Activated T-helper 1 cell treated with Interleukin-2 at 50 U/mL for 16 hours (primary cell): ENCODE measurements around the gene EME2.

Experiments used
- DNase-seq: peaks from one replicate; pipeline ENCODE4 v3.0.0-alpha.2; 2020; ENCODE audit warnings: low read depth

EME2 gene

GRCh38 chr16:1766701-1767100 lies 5.9 kb upstream of the EME2 start:
- no peak for DNase-seq

- DNase-seq = no peak
Observed at GRCh38 chr16:1767116-1767994, 5.3 kb upstream of the EME2 start.

- DNase-seq = no peak
Observed at GRCh38 chr16:1768061-1768766, 4.4 kb upstream of the EME2 start.

DNA sequence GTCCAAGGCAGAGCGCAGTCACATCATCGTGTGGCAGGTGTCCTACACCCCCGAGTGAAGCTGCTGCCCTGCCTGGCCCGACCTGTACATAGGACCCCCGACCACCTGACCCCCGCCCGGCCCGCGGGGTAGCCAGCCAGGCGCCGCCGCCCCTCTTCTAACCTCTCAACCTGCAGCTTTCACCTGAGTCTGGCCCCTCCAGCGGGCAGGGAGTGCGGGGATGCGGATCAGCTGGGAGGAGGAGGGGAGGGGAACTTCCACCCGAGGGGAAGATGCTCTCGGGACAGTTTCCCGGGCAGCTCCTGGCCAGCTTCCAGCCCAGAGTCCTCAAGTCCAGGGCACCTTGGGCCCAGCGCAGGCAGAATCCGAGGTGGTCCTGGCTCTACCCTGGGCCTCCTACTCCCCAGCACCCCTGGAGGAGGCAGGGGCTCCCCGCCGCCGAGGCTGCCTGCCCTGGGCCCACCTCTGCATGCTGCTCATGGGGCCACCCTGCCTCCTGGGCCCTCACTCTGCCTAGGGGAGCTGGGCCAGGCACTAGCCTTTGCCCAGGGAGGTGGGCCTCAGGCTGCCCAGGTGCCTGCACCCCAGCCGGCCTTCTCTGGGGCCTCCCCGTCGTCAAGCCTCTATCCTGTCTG lies 3.7 kb upstream of the EME2 start:
- no peak for DNase-seq

DNA sequence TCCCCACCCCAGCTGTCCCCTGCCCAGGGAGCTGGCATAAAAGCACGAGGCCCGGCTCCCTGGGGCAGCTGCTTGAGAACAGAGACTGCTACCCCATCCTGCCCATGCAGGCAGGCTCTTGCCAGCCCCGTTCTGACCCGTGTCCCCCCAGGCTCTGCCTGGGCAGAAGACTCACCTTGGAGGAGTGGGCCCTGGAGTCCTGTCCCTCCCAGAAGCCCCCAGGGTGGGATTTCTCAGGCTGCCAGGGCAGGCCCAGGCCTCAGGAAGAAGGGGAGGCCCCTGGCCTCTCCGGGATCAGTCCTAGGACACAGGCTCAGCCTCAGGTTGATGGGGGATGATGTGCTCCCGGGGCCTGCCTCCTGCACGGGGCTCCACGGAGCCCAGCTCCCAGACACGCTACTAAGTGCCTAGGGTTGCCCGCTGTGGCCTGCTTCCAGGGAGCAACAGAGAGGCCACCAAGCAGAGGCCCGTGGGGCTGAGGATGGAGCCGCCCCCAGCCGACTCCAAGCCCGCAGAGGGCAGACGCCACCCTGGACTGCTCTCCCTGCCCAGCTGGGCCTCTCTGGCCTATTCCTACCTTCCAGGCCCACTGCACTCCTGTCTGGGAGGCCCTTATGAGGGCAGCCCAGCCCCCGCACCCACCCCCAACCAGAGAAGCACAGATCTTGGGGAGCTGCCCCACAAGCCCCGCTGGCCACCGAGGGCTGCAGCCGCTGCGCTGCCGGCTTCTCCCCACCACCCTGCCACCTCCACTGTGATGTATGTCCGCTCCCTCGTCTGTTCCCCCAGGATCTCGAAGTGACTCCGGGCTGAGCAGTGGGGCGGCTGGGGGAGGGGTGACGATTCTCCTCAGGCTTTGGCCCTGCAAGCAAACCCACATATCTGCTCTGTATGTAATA lies 3.0 kb upstream of the EME2 start:
- no peak for DNase-seq

DNA sequence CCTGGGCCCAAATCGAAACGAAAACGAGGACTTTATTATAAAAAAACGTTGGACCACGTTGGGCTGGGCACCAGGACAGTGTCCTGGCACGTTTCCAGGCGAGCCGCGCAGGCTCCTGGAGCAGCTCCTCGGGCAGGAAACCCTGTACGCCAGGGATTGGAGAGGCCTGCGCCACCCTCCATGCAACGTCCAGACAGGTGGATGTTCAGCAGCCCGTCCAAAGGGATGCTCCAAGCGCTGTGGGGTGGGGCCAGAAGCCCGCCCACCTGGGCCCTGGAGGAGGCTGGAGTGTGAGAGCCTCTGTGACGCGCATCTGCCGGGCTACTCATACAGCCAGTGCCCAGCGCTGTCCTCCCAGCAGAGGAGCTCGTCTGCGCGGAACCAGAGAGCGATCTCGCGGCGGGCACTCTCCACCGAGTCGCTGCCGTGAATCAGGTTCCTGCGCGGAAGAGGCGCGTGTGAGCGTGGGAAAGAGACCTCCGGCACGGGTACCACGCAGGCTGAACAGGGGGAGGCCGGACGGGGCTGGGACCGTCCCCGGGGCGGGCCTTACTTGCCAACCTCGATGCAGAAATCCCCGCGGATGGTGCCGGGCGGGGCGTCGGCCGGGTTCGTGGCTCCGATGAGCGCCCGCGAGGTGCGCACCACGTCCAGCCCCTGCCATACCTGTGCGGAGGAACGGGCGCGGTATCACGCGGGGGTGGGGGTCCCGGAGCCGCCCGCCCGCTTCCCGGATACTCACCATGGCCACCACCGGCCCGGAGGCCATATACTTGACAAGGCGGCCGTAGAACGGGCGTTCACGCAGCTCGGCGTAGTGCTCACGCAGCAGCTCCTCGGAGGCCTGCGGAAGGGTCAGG lies 2.1 kb upstream of the EME2 start:
- DNase-seq = peak; percentile 25

DNA sequence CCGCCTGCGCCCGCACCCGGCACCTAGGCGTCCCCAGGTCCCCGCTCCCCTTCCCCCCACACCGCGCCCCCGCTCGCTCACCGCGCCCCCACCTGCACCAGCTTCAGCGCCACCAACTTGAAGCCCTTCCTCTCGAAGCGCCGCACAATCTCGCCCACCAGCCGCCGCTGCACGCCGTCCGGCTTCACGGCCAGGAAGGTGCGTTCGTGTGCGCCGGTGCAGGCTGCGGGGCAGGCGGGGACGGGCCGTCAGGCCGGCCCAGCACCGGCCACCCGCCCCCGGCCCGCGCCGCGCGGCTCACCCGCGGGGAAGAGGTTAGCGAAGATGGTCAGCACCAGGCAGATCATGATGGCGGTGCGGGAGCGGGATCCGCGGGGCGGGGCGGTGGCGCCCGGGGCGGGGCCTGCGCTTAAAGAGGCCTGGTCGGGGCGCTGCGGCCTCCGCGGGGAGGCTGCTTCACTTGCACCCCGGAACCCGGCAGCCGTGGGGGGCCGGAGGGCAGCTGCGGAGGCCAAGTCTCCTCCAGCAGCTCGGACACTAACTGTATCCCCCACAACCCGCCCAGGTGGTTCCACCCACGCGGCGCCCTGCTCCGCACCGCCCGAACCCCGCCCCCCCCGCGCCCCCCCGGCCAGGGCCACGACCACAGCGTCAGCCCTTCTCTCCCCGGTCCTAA lies 1.3 kb upstream of the EME2 start, which contains the start of gene NME3:
Gene NME3 (minus strand): TSS at position 356 of the 676 bp plus-strand sequence. CDS start 9 bp downstream, at position 347.
- peak; percentile 64 for DNase-seq

GRCh38 chr16:1771864-1772361 lies 697 bp upstream of the EME2 start:
- DNase-seq = no peak

- peak; percentile 70 for DNase-seq
Observed at GRCh38 chr16:1772908-1773702, 495 bp downstream of the EME2 start, which contains the start of gene MRPS34. Gene MRPS34 (minus strand): TSS chr16:1773134. CDS start chr16:1773119, 15 bp downstream.

- DNase-seq = no peak
Observed at GRCh38 chr16:1773703-1774447, 1.3 kb downstream of the EME2 start.

DNA sequence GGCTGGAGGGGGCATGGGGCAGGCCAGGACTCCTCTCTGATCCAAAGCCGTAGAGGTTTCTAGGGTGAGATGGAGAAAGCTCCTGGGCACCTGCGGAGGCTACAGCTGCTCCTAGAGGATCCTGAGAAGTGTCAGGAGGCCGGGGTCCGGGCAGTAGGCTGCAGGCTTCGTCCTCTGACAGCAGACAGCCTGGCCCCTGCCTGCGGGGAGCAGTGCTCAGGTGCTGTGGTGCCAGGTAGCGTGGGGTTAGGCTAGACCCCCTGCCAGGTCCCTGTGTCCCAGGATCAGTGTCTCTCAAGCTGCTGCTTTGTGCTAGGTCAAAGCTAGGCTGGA lies 1.8 kb downstream of the EME2 start:
- no peak for DNase-seq

- DNase-seq = no peak
Observed at GRCh38 chr16:1775006-1775845, 2.6 kb downstream of the EME2 start.

- no peak for DNase-seq
Observed at GRCh38 chr16:1775846-1776671, 3.4 kb downstream of the EME2 start.

DNA sequence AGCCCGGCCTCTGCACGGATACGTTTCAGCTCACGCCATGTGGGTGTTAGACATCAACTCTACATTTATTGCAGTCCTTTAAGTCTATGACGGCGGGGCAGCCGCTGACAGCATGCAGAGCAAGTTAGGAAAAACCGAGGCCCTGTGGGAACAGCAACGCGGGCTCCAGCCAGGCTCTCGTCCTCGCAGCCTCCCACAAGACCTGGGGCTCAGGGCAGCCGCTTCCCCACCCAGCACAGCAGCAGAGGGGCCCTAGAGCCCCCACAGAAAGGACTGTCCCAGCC lies 4.0 kb downstream of the EME2 start:
- DNase-seq = no peak

DNA sequence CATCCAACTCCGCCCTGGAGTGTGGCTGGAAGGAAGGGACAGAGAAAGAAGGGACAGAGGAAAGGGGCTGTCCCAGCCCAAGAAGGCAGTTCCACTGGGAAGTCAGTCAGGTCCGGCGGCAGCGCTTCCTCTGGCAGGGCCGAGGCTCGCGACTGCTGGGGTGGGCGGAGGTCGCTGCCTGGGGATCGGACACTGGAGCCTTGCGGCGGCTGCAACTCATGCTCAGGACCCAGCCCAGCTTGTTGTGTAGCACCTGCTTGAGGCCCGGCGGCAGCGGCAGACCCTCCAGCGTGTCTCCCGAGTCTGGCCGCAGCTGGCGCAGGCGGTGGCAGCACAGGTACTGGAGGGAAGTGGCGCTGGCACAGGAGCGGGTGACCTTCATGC lies 4.4 kb downstream of the EME2 start:
- DNase-seq = no peak

DNA sequence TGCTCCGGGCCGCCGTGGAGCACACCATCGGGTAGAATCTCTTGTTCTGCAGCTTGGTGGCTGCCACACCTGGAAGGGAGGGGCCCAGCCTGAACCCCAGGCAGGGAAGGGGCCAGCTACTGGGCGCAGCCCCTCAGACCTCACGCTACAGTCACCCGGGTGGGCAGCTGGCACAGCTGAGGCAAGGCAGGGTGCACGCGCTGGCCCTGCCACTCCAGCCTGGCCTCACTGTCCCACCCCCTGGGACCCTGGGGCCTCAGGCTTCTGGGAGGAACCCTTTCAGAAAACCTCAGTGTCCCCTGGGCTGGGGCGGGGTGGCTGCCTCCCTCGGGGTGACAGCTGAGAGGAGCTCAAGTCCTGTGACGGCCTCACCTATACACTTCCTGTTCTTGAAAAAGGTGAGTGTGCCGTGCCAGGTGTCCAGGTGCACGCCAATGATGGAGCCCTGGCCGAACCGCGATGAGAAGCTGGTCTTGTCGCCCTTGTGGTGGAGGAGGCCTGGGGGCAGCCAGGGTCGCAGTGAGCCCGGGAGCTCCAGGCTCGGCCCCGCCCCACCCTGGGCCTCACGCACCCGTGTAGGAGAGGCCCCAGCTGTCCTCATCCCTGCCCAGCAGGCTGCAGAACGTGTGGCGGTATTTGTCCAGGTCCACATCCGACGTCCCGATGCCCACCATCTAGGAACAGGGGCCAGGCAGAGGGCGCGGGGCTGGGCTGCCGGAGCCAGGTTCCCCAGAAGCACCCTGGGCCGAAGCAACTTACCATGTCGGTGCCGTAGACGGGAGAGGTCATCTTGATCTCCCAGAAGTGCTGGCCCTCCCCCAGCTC lies 5.0 kb downstream of the EME2 start:
- DNase-seq = no peak
